Spleen (tissue), 7 donors: Measurements from ENCODE around the gene CAPG.

Source experiments
- POLR2A ChIP-seq, 3 donors: fragments of 450-650 bp; IDR thresholded peaks; one replicate each; pipeline ENCODE4 v1.5.1; 2017; ENCODE audit warnings: antibody characterized with exemption in 3 of 3, mild to moderate bottlenecking in 1 of 3
- TF ChIP-seq, protein P1 (sequence below), 11 experiments: fragments of 200-600 bp in 7 of 11; fragments of 450-650 bp in 4 of 11; sonication (generic) in 4 of 11; IDR thresholded peaks in 8 of 11; conservative IDR thresholded peaks in 3 of 11; 1 replicate in 7 of 11; 2 replicates in 4 of 11; pipeline versions ENCODE4 v1.4.0 to v1.8.0; 2016 to 2021; ENCODE audit warnings: antibody characterized with exemption in 11 of 11, inconsistent platforms in 4 of 11, mild to moderate bottlenecking in 1 of 11
- donor health status: DM: no; HTN: no; CAD: no; lungs with moderate emphysema.
- donor health status: DM: no; HTN: no; CAD: no.
- donor health status: DM: no; HTN: no; CAD: no.

DNA sequence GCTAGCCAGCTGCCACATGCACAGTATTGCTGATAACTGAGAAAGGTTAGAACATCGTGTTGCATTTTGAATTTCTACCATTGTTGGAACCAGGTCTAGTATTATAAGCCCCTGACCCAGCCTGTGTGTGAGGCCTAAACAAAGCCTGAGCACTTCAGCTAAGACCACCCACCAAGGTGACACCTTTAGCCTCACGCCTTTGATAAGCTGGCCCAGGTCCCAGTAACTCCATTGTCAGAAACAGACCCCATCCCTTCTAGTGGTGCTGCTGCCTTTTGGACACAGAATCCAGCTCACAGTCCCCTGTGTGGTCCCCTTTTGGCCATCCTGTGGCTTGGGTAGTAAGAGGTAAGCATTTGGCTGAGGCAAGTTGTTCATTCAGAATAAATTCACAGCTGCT, 54.0 kb downstream of the CAPG start:
- no peak for TF ChIP-seq POLR2A (IDR thresholded peaks at IDR 0.05)
- TF ChIP-seq, protein P1, sequence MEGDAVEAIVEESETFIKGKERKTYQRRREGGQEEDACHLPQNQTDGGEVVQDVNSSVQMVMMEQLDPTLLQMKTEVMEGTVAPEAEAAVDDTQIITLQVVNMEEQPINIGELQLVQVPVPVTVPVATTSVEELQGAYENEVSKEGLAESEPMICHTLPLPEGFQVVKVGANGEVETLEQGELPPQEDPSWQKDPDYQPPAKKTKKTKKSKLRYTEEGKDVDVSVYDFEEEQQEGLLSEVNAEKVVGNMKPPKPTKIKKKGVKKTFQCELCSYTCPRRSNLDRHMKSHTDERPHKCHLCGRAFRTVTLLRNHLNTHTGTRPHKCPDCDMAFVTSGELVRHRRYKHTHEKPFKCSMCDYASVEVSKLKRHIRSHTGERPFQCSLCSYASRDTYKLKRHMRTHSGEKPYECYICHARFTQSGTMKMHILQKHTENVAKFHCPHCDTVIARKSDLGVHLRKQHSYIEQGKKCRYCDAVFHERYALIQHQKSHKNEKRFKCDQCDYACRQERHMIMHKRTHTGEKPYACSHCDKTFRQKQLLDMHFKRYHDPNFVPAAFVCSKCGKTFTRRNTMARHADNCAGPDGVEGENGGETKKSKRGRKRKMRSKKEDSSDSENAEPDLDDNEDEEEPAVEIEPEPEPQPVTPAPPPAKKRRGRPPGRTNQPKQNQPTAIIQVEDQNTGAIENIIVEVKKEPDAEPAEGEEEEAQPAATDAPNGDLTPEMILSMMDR (IDR thresholded peaks at IDR 0.05 in 8 of 11, conservative IDR thresholded peaks at IDR 0.05 in 3 of 11): no peak
